GM15510 (cell line): ENCODE measurements around the gene SERPINB6.

Experiments
- POLR2A ChIP-seq: IDR thresholded peaks from 3 replicates; pipeline ENCODE4 v1.6.1; 2011; ENCODE audit warnings: borderline replicate concordance; ENCODE audit not compliant: insufficient read length; ENCODE audit errors: extremely low read depth

Gene SERPINB6

GRCh38 chr6:2971420-2972218, at the start of gene SERPINB6:
SERPINB6 (minus strand) TSS chr6:2971567; CDS start chr6:2959332, 12,235 bp downstream.
- TF ChIP-seq POLR2A: no peak

GRCh38 chr6:3019749-3020320, 48.5 kb upstream of the SERPINB6 start:
- no peak for TF ChIP-seq POLR2A

- no peak for TF ChIP-seq POLR2A
Measured at GRCh38 chr6:3019065-3019464, 47.7 kb upstream of the SERPINB6 start.

- TF ChIP-seq POLR2A: no peak
Measured at GRCh38 chr6:3017304-3017703, 45.9 kb upstream of the SERPINB6 start.

- TF ChIP-seq POLR2A: no peak
Measured at GRCh38 chr6:3016473-3017280, 45.3 kb upstream of the SERPINB6 start.

GRCh38 chr6:3015144-3015543, 43.8 kb upstream of the SERPINB6 start:
- no peak for TF ChIP-seq POLR2A

- no peak for TF ChIP-seq POLR2A
Measured at GRCh38 chr6:3014675-3015066, 43.3 kb upstream of the SERPINB6 start.

- no peak for TF ChIP-seq POLR2A
Measured at GRCh38 chr6:3013901-3014674, 42.7 kb upstream of the SERPINB6 start.

- no peak for TF ChIP-seq POLR2A
Measured at GRCh38 chr6:3013486-3013885, 42.1 kb upstream of the SERPINB6 start.

GRCh38 chr6:3011592-3011991, 40.2 kb upstream of the SERPINB6 start:
- TF ChIP-seq POLR2A: no peak

GRCh38 chr6:3011158-3011557, 39.8 kb upstream of the SERPINB6 start:
- no peak for TF ChIP-seq POLR2A

GRCh38 chr6:3009930-3010329, 38.6 kb upstream of the SERPINB6 start:
- TF ChIP-seq POLR2A: no peak

- no peak for TF ChIP-seq POLR2A
Measured at GRCh38 chr6:3007571-3007970, 36.2 kb upstream of the SERPINB6 start.

- no peak for TF ChIP-seq POLR2A
Measured at GRCh38 chr6:3006476-3006875, 35.1 kb upstream of the SERPINB6 start.

GRCh38 chr6:3005874-3006273, 34.5 kb upstream of the SERPINB6 start:
- no peak for TF ChIP-seq POLR2A
